HG03469 (cell line): ENCODE measurements around the gene NUDT17.

ENCODE experiments used
- ATAC-seq: cut with Tn5 transposase; IDR thresholded peaks from one replicate; pipeline ENCODE4 v1.9.1; 2021; ENCODE audit warnings: mild to moderate bottlenecking, moderate library complexity, moderate number of reproducible peaks; ENCODE audit not compliant: unreplicated experiment

NUDT17 gene

DNA sequence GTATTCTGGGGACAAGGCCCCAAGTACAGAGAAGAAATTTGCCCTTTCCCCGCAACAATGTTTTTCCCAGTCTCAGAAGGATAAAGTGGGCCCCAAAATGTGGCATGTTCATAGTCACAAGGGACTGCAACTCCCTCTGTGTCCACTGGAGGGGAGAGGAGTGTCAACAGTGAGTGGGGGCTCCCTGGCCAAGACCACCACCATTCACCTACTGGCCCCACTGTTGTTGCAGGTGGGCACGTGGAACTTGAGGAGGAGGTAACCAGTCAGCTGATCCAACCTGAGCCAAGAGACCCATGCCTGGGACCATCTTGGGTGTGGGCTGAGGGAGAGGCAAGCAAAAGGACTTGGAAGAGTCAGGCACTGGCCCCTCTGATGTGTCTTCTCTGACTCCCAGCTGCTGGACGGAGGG lies 777 bp downstream of the NUDT17 start:
- no peak for ATAC-seq

DNA sequence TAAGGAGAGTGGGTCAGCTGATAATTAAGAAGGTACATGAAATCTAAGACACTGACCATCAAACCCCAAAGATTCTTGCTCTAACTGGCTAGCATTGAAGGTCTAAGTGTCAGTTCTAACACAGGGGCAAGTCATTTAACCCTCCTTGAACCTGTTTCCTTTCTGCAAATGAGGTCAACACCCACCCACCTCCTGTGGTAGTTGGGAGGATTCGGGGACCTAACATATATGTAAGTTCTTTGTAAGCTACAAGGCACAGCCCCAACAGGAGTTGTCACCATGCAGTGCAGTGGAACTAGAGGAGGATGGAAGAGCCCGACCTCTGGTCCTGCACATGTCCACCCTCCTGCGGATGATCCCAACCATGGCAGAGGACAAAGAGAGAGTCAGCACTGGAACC lies 2.4 kb downstream of the NUDT17 start:
- no peak for ATAC-seq

DNA sequence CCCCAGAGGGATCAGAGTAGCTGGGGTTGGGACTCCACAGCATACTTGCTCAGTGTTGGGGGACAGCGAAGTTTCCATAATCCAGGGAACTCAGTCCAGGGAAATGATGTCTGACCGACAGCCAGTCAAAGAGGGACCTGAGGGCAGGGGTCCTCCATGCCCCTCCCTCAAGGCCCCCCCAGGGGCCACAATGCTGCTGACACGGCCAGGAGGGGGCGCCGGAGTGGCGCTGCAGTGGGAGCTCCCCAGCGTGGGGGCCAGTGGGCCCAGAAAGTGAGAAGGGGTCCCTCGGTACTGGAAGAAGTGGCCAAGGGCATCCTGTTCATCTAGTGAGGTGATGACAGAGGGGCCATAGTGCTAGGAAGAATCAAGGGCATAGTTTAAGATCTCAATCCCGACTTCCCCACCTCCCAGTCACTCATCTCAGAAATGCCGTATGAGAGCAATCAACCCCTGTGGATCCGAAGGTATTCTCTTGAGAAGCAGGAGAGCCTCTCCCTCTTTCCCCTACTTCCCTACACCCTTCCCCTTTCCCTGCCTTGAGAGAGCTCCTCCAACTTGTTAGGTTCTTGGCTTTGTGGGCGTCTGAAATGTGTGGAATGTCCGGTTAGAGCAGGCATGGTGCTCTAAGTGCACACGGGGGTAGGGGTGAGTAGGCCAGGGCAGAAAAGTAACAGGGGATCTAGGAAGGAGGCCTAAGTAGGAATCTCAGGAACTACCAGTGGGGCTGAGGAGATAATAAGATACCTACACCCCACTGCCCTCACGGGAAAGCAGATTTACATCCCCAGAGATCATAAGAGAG lies 4.1 kb downstream of the NUDT17 start:
- ATAC-seq: no peak

DNA sequence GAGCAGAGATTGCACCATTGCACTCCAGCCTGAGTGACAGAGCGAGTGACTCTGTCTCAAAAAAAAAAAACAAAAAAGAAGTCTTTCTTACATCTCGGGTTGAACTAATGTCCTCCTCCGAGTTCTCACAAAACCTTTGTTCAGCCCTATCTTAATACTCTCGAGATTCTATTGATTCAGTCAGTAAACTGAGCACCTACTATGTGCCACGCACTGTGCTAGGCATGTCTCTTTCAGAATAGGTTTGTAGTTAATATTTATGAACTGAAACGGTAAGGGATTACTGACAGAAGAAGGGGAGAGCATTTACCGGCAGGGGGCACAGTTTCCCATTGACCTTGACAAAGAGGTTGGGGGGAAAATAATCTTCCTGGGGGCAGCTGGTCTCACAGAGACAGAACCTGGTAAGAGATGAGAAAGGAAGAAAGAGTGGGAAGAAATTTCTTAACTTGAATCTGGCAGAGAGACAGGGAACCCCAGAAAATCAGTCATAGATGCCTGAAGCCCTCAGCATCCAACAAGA lies 10.1 kb downstream of the NUDT17 start:
- ATAC-seq: no peak

DNA sequence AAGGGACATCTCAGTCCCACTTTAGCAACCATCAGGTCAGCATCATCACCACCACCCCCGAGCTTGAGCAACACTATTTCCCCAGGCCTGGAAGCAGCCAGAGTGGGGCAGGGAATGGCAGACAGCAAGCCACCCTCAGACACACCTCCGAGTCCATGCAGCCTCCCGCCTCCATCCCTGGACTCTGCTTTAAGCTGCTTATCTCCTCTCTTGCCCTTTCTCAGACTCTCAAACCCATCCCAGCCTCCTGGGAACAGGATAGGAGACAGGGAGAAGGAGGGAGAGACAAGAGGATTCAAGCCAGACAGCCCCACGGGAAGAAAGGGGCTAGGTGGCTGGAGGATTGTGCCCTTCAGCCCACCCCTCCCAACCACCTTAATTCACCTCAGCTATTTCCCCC lies 11.7 kb downstream of the NUDT17 start:
- no peak for ATAC-seq

DNA sequence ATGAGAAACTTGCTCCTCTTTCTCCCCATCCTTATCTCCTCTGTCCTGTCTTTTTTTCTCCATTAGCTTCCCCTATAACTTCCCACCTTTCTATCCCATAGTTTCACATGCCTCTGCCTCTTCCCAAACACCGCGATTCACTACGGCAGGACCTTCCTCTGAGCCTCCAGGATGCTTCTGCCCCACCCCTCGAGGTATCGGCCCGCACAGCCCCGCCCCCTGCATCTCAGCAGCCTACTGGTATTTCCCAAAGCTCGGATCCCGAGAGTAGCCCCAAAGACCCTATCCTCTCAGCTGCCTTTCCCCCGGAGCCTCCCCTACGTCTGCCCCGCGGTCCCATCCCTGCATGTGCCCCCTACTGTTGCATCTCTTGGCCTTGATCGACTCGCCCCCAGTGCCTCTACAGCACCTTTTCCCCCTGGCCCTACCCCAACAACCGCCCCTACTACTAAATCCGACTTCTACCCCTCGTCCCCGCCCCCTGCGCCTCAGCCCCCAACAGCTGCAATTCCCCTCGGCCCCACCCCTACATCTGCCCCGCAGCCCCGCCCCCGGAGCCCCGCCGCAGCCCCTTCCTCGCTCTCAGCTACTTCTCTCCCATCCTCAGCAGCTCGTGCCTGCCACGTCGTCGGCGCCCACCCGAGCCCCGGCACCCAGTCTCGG lies 12.9 kb downstream of the NUDT17 start:
- no peak for ATAC-seq

DNA sequence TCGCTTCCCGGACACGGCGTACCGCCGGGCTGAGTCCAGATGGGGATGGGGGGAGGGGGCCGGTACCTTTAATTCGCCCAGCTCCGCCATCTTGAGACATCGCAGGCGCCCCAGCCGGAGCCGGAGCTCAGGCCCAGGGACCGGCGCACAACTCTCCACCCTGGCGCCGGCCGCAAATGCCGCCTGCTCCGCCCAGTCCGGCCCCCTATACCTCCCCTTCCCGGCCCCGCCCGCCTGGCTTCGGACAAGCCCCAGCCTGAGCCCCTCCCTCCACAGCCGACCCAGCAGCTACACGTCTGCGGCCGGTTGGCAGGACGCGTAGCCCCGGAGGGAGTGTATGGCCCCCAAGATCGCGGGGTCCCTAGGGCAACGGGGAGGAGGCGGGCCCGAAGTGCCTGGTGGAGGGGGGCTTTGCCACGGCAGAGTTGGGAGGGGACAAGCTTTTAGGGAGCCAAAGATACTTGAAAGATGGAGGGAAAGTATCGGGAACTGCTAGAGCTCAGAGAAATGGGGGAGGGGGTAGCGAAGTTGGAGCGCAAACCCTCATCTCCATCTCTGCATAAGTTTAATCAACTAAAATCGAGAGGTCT lies 13.6 kb downstream of the NUDT17 start, which contains the start of gene PIAS3:
PIAS3 (minus strand) TSS at position 181 of the 590 bp plus-strand sequence; CDS start at position 90, 91 bp downstream.
- ATAC-seq: peak; percentile 75

DNA sequence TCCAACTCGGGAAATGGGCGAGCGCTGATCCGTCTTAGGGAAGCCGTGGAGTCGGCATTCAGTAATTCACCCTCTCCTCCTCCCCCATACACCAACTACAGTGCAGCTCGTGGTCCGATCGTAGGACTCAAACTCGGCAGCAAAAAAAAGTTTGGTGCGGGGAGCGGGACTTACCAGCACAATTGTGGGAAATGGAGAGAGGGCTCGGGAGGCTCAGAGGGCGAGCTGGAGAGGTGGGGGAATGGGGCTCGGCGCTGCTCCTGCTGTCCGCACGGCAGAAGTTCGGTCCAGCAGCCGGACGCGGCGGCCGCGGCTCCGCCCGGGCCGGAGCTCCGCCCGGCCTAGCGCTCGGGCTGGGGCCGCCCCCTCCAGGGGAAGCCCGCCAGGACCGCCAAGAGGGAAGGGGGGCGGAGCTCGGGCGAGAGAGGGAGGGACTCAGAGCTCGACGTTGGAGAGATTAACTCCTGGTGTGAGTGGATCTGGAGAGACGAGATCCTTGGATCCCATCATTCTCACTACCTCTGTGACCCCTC lies 14.1 kb downstream of the NUDT17 start:
- peak; percentile 49 for ATAC-seq

DNA sequence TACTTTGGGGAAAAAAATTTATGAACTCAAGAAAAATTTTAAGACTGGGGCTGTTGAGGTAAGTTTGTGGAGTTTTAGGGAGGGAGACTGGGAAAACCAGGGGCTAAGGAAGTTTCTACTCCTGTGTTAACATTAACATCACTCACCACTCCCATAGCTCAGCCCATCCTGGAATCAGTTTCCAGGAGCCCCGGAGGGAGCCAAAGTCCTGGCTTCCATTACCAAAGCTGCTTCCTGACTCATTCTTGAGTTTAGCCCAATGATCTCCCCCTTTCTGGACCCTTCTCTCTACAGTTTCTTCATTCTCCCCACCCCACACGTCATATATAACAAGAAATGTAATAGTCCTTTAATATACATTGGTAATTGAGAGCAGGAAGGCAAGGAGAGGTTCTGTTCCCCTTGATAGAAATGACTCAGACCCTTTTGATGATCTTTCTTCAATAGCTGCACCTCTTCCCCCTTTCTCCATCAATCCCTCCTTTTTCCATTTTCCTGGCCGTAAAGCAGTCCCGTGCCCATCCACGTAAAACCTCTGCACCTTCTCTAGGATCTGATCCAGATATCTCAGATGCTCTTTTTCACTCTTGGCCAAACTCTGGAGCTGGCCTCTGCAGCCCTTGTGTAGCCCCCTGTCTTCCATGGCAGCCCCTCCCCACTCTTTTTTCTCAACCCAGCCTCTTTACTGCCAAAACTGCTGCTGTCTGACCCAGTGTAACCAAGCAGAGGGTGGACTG lies 18.0 kb downstream of the NUDT17 start:
- ATAC-seq: no peak

DNA sequence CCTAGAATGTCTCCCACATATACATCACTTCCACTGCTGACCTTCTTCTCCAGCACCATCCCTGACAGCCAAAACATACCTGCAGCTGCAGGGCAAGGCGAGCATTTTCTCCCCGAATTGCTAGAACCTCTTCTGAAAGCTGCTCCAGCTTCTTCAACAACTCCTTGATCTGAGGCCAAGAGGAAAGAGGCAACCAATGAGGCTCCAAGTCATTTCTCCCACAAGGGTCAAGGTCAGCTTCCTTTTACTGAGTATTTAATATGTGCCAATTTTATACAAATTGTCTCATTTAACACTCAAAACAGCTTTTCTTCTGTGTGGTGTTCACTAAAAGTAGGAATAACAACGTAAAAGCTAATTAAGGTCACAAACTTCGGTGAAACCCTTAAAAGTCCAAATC lies 22.8 kb downstream of the NUDT17 start:
- ATAC-seq: no peak

DNA sequence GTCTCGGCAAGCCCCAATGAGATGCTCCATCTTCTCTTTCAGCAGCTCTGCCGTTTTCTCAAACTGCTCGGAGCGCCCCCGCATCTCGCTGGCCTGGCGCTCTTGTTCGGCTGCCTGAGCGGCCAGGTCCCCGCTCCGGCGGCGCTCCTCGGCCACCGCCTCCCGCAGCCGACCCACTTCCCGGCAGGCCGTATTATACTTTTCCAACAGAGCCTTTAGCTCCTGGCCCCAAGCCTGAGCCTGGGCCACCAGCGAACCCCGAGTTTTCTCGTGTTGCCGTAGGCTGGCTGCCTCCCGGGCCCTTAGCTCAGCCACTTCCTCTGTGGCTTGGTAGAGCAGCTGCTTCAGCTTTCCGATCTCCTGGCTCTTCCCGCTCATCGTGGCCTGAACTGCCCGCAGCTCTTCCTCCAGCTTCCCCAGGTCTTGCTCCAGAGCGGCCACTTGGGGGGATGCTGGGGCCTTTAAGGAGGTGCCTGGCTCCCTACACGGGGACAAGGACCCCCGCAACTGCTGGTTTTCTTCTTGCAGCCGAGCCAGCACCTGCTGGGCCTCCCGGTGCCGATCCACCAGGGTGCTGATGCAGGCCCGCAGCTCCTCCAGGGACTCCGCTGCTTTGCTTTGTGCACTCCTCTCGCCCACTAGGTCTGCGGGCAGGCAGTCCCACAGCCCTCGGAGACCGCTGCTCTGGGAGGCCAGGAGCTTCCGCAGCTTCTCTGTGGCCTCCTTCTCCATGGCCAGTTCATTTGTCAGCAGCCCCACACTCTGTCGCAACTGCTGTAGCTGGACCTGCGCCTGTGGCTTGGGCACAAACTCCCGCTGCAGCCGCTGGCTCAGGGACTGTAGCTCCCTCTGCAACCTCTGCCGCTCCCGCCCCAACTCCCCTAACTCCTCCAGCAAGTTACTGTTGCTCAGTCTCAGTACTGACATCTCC lies 26.8 kb downstream of the NUDT17 start:
- ATAC-seq: no peak

DNA sequence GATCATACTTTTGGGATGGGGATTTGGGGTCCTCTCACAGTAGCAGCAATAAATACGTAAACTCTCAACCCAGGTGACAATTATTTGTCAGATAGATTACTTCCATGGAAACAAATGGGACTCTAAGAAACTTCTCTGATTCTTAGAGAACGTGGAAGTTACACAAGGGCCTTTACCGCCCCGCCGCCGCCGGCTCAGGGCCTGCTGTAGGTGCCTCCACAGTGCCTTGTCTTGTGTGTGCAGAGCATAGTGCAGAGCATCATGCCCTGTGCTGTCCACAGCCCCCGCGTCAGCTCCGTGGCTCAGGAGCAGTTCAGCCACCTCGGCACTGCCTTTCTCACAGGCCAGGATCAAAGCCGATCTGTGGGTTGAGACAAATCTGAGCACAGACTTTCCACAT lies 29.2 kb downstream of the NUDT17 start:
- ATAC-seq: no peak

DNA sequence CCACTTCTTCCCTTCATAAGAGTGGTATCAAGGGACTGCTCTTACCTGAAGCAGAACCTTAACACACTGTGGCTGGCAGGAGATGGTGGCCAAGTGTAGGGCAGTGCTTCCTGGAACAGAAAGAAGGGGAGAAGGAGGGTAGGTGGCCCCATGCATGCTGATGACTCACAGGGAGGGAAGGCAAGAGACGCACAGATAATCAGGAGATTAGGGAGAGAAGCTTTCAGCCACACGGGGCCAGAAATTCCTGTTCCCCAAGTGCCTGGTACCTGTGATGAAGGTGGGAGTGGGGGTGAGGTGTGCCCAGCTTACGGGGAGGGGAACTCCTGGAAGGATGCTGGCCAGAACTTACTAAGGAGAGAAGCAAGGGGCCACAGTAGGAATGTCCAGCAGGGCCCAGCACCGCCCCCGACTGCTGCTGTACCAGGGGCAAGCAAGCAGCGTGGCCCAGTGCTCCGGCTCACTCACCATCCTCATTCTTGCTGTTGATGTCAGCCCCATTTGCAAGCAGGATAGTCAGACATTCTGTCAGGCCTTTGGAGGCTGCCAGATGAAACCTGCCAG lies 32.6 kb downstream of the NUDT17 start:
- no peak for ATAC-seq

DNA sequence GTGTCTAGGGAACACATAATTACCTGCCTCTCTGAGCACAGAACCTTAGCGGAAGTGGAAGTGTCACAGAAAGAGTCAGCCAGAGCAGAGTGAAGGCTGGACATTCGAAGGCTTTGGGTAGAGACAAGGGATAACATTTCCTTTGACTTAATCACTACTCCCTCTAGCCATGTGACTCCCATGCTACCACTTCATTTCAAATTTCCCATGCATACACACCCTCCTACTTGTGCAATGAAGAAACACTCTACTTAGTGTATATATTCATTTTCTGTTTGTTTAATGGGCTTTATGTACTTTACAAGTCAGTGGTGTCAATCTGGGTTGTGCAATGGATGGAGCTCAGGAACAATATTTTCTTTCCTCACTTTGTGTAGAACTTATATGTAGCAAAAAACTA lies 33.3 kb downstream of the NUDT17 start:
- ATAC-seq: no peak

DNA sequence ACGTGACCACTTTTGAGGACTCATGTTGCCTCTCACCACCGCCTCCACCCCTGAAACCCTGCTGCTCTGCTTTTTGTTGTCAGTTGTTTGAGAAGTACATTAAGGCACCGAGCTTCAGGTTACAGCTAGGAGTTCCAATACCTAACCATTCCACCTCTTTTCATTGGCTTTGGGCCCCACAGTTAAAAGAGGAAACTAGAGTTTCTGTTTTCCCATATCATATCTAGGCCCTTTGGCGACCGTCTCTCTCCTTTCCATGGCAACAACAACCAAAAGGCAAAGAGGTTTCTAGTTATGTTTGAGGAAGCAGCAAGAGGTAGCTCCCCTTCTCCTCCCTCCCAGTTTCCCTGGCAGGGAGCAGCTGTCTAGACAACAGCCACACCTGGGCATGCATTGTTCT lies 34.3 kb downstream of the NUDT17 start:
- ATAC-seq: no peak

DNA sequence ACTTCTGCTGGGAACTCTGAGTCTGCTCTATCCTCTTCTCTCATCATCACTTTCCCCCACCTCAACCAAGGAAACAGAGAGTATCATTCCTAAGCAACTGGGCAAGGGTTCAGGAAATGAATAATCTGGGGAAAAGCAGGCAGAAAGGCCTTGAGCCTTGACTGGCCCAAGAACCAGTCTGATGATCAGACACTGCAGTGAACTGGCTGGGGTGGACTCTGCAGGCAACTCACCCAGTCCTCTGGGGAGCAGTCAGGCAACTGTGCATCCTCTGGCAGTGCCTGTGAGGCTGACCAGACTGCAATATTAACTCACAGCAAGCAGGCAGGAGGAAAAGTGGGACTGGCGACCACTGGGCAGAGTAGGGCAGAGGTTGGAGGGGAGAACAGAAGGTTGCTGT lies 39.2 kb downstream of the NUDT17 start:
- ATAC-seq: no peak

DNA sequence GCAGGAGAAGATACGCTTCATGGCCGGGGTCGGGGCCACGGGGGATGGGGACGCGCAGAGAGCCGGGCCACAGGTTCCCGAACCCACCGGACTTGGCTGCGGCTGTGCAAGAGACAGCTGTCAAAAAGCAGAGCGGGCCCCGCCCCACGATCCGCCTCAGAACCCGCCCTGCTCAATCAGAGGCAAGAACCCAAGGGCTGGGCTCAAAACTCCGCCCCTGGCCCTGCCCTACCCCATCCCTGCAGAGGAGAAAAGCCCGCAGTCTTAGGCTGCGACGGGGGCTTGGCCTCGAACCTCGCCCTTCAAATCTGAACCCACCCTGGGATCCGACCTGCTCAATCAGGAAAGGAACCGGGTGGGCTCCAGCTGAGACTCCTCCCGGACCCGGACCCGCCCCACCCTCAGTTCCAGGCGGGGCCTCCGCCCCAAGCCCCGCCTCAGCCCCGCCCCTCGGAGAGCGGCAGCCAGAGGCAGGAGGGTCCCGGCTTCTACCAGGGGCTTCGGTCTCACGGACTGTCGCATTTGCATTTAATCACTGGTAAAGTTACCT lies 40.4 kb downstream of the NUDT17 start, which contains the start of gene ANKRD35:
ANKRD35 (minus strand) TSS at position 129 of the 550 bp plus-strand sequence; CDS start at position 21, 108 bp downstream.
- peak; percentile 88 for ATAC-seq

DNA sequence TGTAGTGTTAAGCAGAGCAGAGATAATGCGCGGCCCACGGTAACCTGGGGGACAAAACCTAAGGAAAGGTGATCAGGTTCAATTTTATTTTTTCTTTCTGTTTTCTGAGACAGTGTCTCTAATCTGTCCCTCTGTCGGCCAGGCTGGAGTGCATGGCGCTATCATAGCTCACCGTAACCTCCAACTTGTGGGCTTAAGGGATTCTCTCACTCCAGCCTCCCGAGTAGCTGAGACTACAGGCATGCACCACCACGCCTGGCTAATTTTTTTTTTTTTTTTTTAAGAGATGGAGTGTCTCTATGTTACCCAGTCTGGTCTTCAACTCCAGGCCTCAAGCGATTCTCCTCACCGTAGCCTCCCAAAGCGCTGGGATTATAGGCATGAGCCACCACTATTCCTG lies 41.0 kb downstream of the NUDT17 start:
- no peak for ATAC-seq

DNA sequence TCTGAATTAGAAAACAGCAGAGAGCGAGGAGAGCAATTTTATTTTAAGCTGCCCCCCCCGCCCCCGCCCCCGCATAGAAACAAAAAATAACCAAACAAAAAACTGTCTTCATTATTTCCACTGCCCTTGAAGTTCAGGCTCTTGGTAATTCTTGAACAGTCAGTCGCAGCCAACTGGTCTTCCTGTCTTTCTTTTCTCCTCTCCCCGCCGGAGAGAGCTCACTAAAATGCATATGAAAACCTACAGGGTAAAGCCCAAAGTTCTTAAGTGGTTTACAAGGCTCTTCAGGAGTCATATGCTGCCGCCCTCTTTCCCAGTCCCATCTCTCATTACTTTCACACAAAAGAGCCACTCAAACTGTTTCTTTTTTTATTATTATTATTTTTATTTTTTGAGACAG lies 41.4 kb downstream of the NUDT17 start:
- ATAC-seq: no peak
